ENCODE data around the gene ZNF526. TPM values are rescaled to one million over a fixed set of nuclear protein-coding genes. Genes with fewer than 3 reads are reported as not detected.

Gene ZNF526
- total and polyA plus RNA-seq, 2 donors (not counting 1 experiment from before 2014, with no cell fraction given) = 4.9 to 21.3 TPM

DNA sequence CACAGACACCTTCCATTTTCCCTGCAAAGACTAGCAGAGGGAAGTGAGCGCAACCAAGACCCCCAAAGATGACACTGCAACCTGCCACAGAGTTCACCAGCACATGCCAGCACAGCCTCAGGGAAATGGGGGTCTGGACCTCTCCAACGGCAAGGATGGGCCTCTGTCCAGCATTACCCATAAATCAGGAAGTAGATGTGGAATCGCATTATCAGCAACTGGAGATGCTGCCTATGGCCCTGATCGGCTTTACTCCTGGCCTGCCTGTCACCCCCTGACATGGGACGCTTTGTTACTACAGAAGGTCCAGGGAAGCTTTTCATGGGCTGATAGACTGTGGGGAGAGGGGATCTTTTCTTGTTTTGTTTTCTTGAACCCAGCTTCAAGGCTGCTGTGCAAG, 46.4 kb upstream of the ZNF526 start:
- ATAC-seq (ENCODE audit: low read depth) (no peak), DNase-seq (no peak)
- Mint-ChIP-seq H3K27me3 (peaks cover 12% of the 10 kb centered on the region), H3K4me3 (no peak overlapping the region), H3K4me1 (peaks cover 9% of the 10 kb centered on the region), H3K27ac (no peak overlapping the region), H3K9me3 (ENCODE audit: insufficient read depth) (no peaks in the 10 kb centered on the region)
- no peak overlapping the region for H3K27ac ChIP-seq (ENCODE audit: low read length in 2 of 2)
- no peaks in the 10 kb centered on the region for H3K36me3 ChIP-seq (replicated peaks in 1 of 2; ENCODE audit: control extremely low read depth in 1 of 2, control insufficient read depth in 1 of 2, extremely low read depth in 1 of 2, insufficient read depth in 2 of 2, low read length in 1 of 2)
- POLR2A ChIA-PET = no interaction called here
- H3K4me1 ChIP-seq (ENCODE audit: control insufficient read depth in 2 of 2, insufficient read depth in 2 of 2, low read length in 2 of 2) = peaks cover 21 to 23% of the 10 kb centered on the region in 2 donors
- TF ChIP-seq EZH2 (IDR thresholded peaks at IDR 0.05; ENCODE audit: borderline replicate concordance, insufficient read depth, low read depth, low read length, poor library complexity, severe bottlenecking) = no peak
- TF ChIP-seq, protein P1, sequence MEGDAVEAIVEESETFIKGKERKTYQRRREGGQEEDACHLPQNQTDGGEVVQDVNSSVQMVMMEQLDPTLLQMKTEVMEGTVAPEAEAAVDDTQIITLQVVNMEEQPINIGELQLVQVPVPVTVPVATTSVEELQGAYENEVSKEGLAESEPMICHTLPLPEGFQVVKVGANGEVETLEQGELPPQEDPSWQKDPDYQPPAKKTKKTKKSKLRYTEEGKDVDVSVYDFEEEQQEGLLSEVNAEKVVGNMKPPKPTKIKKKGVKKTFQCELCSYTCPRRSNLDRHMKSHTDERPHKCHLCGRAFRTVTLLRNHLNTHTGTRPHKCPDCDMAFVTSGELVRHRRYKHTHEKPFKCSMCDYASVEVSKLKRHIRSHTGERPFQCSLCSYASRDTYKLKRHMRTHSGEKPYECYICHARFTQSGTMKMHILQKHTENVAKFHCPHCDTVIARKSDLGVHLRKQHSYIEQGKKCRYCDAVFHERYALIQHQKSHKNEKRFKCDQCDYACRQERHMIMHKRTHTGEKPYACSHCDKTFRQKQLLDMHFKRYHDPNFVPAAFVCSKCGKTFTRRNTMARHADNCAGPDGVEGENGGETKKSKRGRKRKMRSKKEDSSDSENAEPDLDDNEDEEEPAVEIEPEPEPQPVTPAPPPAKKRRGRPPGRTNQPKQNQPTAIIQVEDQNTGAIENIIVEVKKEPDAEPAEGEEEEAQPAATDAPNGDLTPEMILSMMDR (IDR thresholded peaks at IDR 0.05) = no peak
- peaks cover 0 to 28% (median 20%) of the 10 kb centered on the region in 4 experiments for H3K27me3 ChIP-seq (replicated peaks in 1 of 4; ENCODE audit: control extremely low read depth in 1 of 4, control insufficient read depth in 3 of 4, insufficient read depth in 4 of 4, low read length in 3 of 4)
- no peak overlapping the region for H3K9ac ChIP-seq (ENCODE audit: low read length)
- H3K4me2 ChIP-seq (replicated peaks; ENCODE audit: low read depth, low read length, poor library complexity, severe bottlenecking) = no peak overlapping the region
- H3K9me3 ChIP-seq (ENCODE audit: control extremely low read depth in 1 of 3, control insufficient read depth in 2 of 3, insufficient read depth in 1 of 3, low read length in 2 of 3) = no peaks in the 10 kb centered on the region
- WGBS (ENCODE audit: insufficient coverage) = 91% methylated on average over 5 of the region's 5 CpGs
- no peak overlapping the region for H3K4me3 ChIP-seq (ENCODE audit: control extremely low read depth in 1 of 5, extremely low read depth in 1 of 5, insufficient read depth in 1 of 5, low read depth in 2 of 5, low read length in 4 of 5)
- H4K20me1 ChIP-seq (ENCODE audit: control insufficient read depth, insufficient read depth, low read length, poor library complexity, severe bottlenecking) = peaks cover 20% of the 10 kb centered on the region
- CTCF ChIA-PET = interaction anchor here (0.5 to 1.1 kb wide), 2 partner anchors 10 kb away, joined by 3 to 5 read pairs; no protein-coding TSS in a partner anchor
- no peak overlapping the region for H2AFZ ChIP-seq (ENCODE audit: insufficient read depth, low read depth, low read length, poor library complexity, severe bottlenecking)
- peaks cover 10% of the 10 kb centered on the region for H3K79me2 ChIP-seq (ENCODE audit: control insufficient read depth, insufficient read depth, low read length)
- intact Hi-C loops (cut with micrococcal nuclease) = no loop called here

DNA sequence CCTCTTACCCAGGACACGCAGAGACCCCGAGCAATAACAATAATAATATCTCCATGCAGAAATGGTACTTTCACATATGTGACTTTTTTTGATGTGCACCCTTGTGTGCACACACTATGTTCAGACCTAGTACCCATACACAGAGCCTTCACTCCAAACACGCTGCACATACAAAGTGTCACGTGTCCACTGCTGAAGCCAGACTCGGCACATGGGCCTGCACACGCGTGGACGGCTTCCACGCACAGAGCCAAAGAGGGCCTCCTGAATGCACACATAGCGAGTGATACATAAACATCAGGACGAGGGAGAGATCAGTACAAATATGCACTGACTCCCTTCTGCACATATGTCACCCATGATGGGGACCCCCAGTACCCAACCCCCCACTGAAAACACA, 45.9 kb upstream of the ZNF526 start:
- Histone ChIP-seq H3K27me3 (replicated peaks in 1 of 4; ENCODE audit: control extremely low read depth in 1 of 4, control insufficient read depth in 3 of 4, insufficient read depth in 4 of 4, low read length in 3 of 4) (peaks cover 0 to 33% (median 25%) of the 10 kb centered on the region in 4 experiments), H3K36me3 (replicated peaks in 1 of 2; ENCODE audit: control extremely low read depth in 1 of 2, control insufficient read depth in 1 of 2, extremely low read depth in 1 of 2, insufficient read depth in 2 of 2, low read length in 1 of 2) (no peaks in the 10 kb centered on the region), H3K4me3 (ENCODE audit: control extremely low read depth in 1 of 5, extremely low read depth in 1 of 5, insufficient read depth in 1 of 5, low read depth in 2 of 5, low read length in 4 of 5) (no peak overlapping the region), H4K20me1 (ENCODE audit: control insufficient read depth, insufficient read depth, low read length, poor library complexity, severe bottlenecking) (peaks cover 25% of the 10 kb centered on the region), H3K4me2 (replicated peaks; ENCODE audit: low read depth, low read length, poor library complexity, severe bottlenecking) (no peak overlapping the region), H3K4me1 (ENCODE audit: control insufficient read depth in 2 of 2, insufficient read depth in 2 of 2, low read length in 2 of 2) (peaks cover 21 to 28% of the 10 kb centered on the region in 2 donors), H3K9me3 (ENCODE audit: control extremely low read depth in 1 of 3, control insufficient read depth in 2 of 3, insufficient read depth in 1 of 3, low read length in 2 of 3) (no peaks in the 10 kb centered on the region), H2AFZ (ENCODE audit: insufficient read depth, low read depth, low read length, poor library complexity, severe bottlenecking) (no peak overlapping the region), H3K27ac (ENCODE audit: low read length in 2 of 2) (no peak overlapping the region), H3K9ac (ENCODE audit: low read length) (no peak overlapping the region), H3K79me2 (ENCODE audit: control insufficient read depth, insufficient read depth, low read length) (peaks cover 10% of the 10 kb centered on the region)
- H3K4me3 Mint-ChIP-seq = peak overlapping the region; percentile 33
- ChIA-PET CTCF (interaction anchor here (1.1 kb wide), 1 partner anchor 9 kb away, joined by 3 read pairs; no protein-coding TSS in a partner anchor), POLR2A (no interaction called here)
- intact Hi-C loops (cut with micrococcal nuclease) = no loop called here
- H3K4me1 Mint-ChIP-seq = peaks cover 9% of the 10 kb centered on the region
- no peak for DNase-seq
- no peak for ATAC-seq (ENCODE audit: low read depth)
- H3K9me3 Mint-ChIP-seq (ENCODE audit: insufficient read depth) = no peaks in the 10 kb centered on the region
- WGBS (ENCODE audit: insufficient coverage) = 98% methylated on average over 11 of the region's 11 CpGs
- TF ChIP-seq, protein P1 (IDR thresholded peaks at IDR 0.05) = no peak
- no peak for TF ChIP-seq EZH2 (IDR thresholded peaks at IDR 0.05; ENCODE audit: borderline replicate concordance, insufficient read depth, low read depth, low read length, poor library complexity, severe bottlenecking)
- no peak overlapping the region for H3K27ac Mint-ChIP-seq
- peaks cover 12% of the 10 kb centered on the region for H3K27me3 Mint-ChIP-seq

All from B cell (primary cell).